Kidney (tissue), 14 donors: ENCODE data around the gene SC5D. TPM values are rescaled to one million over a fixed set of nuclear protein-coding genes. Genes with fewer than 3 reads are reported as not detected.

Source experiments
- DNase-seq, 5 donors: peaks; one replicate each; pipeline ENCODE4 v3.0.0-alpha.2; 2013 to 2020
- FAIRE-seq: peaks from 2 replicates; lab custom pipeline; 2012; peaks lifted over from hg19 to GRCh38; lab: Jason Lieb, UNC
- H3K27ac ChIP-seq, 2 donors: one replicate each; pipeline ENCODE4 v1.7.0; 2013; ENCODE audit warnings: low read depth in 2 of 2, low read length in 2 of 2, inconsistent platforms in 1 of 2
- H3K27me3 ChIP-seq: one replicate; pipeline ENCODE4 v1.7.1; 2013; ENCODE audit warnings: low read length, inconsistent platforms; ENCODE audit not compliant: control insufficient read depth, insufficient read depth
- H3K36me3 ChIP-seq, 3 donors: one replicate each; pipeline versions ENCODE4 v1.7.0 to v1.7.1; 2013; ENCODE audit warnings: low read length in 3 of 3, control low read depth in 1 of 3, inconsistent platforms in 1 of 3; ENCODE audit not compliant: insufficient read depth in 3 of 3, control insufficient read depth in 2 of 3
- H3K4me1 ChIP-seq, 3 donors: one replicate each; pipeline versions ENCODE4 v1.7.0 to v1.7.1; 2013; ENCODE audit warnings: low read length in 3 of 3, inconsistent platforms in 1 of 3, low read depth in 1 of 3; ENCODE audit not compliant: control insufficient read depth in 2 of 3, insufficient read depth in 2 of 3
- H3K4me3 ChIP-seq, 3 donors: one replicate each; pipeline versions ENCODE4 v1.7.0 to v1.8.1; 2013; ENCODE audit warnings: low read length in 3 of 3, control low read depth in 1 of 3, inconsistent platforms in 1 of 3
- H3K9ac ChIP-seq, 3 donors: one replicate each; pipeline versions ENCODE4 v1.7.0 to v1.7.1; 2013; ENCODE audit warnings: low read length in 3 of 3, control low read depth in 1 of 3, inconsistent platforms in 1 of 3
- H3K9me3 ChIP-seq, 3 donors: one replicate each; pipeline versions ENCODE4 v1.7.0 to v1.7.1; 2013; ENCODE audit warnings: low read length in 3 of 3, control low read depth in 1 of 3, inconsistent platforms in 1 of 3; ENCODE audit not compliant: control insufficient read depth in 2 of 3, insufficient read depth in 1 of 3
- intact Hi-C: fragments of 100-400 bp; cut with DNase I; formaldehyde crosslinking; loops from one replicate; pipeline ENCODE4 v1.11.1; 2022
- polyA plus RNA-seq: library from polyadenylated mRNA; stranded (reverse); fragments of 350-450 nt; fragmentation: Illumina TruSeq; extraction: RNeasy Lipid Tissue Mini Kit (QIAGEN cat#74804); gene quantifications from one replicate; pipeline ENCODE4 v1.2.3, GENCODE V29; 2014; ENCODE audit warnings: low read depth, low replicate concordance; ENCODE audit not compliant: insufficient read depth
- total RNA-seq: library from RNA; stranded (reverse); fragmentation: NEBNext Ultra II Directional; extraction: Animal tissue kit (Norgen Biotek cat#: 25700); gene quantifications from one replicate; pipeline ENCODE4 v1.2.1, GENCODE V29; 2021
- TF ChIP-seq, protein P1 (sequence below): IDR thresholded peaks from 3 replicates; pipeline ENCODE4 v1.5.1; 2012; ENCODE audit warnings: mild to moderate bottlenecking, moderate library complexity, borderline replicate concordance; ENCODE audit not compliant: insufficient read depth; ENCODE audit errors: extremely low read depth
- donor health status: control.
- donor health status: control.
- donor health status: control.
- donor health status: control.
- donor health status: control.
- donor health status: DM: yes; HTN: yes; CAD: no.
- donor health status: Normal renal cell carcinoma (clear cell type).

The SC5D gene
- total and polyA plus RNA-seq, 2 donors from 2014 or later = 26.6 to 43.3 TPM

DNA sequence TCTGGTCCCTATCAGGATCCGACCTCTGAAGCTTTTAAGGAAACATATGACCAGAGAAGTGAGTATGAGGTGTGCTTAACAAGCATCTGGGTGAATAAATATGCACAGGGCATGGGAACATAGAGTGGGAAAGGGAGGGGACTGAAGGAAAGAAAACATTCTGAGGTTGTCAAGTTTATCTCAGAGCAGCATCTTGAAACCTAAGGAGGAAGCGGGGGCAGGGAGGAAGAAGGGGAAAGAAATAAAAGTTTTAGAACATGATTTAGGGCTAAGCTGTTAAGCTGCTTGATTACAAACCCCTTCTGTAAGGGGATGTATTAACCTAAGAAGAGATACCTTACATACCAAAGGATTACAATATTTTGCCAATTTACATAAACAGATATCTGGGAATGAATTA, 24.0 kb upstream of the SC5D start:
- intact Hi-C loops = no loop called here
- H3K4me3 ChIP-seq = no peak overlapping the region
- TF ChIP-seq, protein P1, sequence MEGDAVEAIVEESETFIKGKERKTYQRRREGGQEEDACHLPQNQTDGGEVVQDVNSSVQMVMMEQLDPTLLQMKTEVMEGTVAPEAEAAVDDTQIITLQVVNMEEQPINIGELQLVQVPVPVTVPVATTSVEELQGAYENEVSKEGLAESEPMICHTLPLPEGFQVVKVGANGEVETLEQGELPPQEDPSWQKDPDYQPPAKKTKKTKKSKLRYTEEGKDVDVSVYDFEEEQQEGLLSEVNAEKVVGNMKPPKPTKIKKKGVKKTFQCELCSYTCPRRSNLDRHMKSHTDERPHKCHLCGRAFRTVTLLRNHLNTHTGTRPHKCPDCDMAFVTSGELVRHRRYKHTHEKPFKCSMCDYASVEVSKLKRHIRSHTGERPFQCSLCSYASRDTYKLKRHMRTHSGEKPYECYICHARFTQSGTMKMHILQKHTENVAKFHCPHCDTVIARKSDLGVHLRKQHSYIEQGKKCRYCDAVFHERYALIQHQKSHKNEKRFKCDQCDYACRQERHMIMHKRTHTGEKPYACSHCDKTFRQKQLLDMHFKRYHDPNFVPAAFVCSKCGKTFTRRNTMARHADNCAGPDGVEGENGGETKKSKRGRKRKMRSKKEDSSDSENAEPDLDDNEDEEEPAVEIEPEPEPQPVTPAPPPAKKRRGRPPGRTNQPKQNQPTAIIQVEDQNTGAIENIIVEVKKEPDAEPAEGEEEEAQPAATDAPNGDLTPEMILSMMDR = no peak
- no peaks in the 10 kb centered on the region for H3K9me3 ChIP-seq
- no peaks in the 10 kb centered on the region for H3K36me3 ChIP-seq
- H3K4me1 ChIP-seq = no peaks in the 10 kb centered on the region
- DNase-seq (peak in 2 of 5 donors; percentile 12 to 29), FAIRE-seq (no peak)
- H3K27ac ChIP-seq = no peak overlapping the region
- no peaks in the 10 kb centered on the region for H3K27me3 ChIP-seq
- no peak overlapping the region for H3K9ac ChIP-seq

DNA sequence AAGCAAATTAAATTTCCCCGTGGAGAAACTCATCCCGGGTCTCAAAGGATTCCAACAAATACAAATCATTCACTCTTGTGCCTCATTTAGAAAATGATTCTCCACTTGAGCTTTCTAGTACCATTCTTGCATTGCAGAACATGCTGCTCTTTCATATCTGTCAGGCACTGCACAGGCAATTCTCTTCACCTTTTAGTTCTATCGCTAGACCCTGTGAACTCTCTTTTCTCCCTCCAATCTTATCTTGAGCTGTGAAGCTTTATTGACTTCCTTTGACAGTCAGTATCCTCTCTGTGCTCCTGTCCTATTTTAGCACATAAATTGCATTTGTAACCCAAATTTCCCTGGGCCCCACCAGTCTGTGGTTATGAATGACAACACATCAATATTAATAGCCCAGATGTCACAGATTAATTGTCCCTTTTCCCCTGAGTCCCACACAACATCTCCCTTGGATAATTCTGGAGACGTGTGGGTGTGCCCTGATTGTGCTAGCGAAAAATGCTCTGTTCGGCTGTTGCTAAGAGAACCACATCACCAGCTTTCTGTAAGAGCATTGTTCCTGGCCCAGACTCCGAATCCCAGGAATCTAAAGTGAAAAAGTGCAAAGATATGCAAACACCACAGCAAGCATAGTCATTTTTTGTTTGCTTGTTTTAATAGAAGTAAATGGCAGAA, 22.4 kb upstream of the SC5D start:
- Histone ChIP-seq H3K4me1 (no peaks in the 10 kb centered on the region), H3K27me3 (no peaks in the 10 kb centered on the region), H3K9ac (no peak overlapping the region), H3K9me3 (no peaks in the 10 kb centered on the region), H3K27ac (no peak overlapping the region), H3K4me3 (no peak overlapping the region), H3K36me3 (no peaks in the 10 kb centered on the region)
- intact Hi-C loops = no loop called here
- FAIRE-seq = no peak
- TF ChIP-seq, protein P1 = no peak
- DNase-seq = no peak

DNA sequence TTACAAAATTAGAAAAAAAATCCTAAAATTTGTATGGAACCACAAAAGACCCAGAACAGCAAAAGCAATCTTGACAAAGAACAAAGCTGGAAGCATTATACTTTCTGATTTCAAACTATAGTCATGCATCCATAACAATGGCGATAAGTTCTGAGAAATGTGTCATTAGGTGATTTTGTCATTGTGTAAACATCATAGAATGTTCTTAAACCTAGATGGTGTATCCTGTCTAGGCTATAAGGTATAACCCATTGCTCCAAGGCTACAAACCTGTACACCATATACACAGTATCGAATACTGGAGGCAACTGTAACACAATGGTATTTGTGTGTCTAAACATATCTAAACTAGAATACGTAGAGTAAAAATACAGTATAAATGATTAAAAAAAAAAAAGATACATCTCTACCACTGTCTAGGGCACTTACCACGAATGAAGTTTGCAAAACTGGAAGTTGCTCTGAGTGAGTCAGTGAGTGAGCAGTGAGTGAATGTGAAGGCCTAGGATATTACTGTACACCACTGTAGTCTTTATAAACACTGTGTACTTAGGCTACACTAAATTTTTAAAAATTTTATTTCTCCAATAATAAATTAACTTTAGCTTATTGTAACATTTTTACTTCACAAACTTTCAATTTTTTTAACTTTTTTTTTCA, 18.1 kb upstream of the SC5D start:
- DNase-seq = no peak
- H3K4me3 ChIP-seq = no peak overlapping the region
- H3K4me1 ChIP-seq = no peaks in the 10 kb centered on the region
- FAIRE-seq = no peak
- no peak overlapping the region for H3K9ac ChIP-seq
- TF ChIP-seq, protein P1 = no peak
- H3K27ac ChIP-seq = no peak overlapping the region
- no peaks in the 10 kb centered on the region for H3K36me3 ChIP-seq
- intact Hi-C loops = no loop called here
- H3K27me3 ChIP-seq = no peaks in the 10 kb centered on the region
- H3K9me3 ChIP-seq = no peaks in the 10 kb centered on the region
